Endothelial cell of umbilical vein (primary cell): Measurements from ENCODE around the gene SLC2A2. TPM values are rescaled to one million over a fixed set of nuclear protein-coding genes. Genes with fewer than 3 reads are reported as not detected.

Experiments used
- BruUV-seq: library from RNA; stranded (reverse); fragments of 400-500 nt; replicated peaks from 2 replicates; lab custom pipeline; 2021; lab: Mats Ljungman, UMichigan
- CTCF ChIA-PET: fragments of 300-600, 350-600 bp; sonication (Branson Sonifier 250); formaldehyde crosslinking; loops from one replicate; lab custom pipeline; 2021; ENCODE audit warnings: antibody characterized with exemption, inconsistent platforms; lab: Charles Lee
- POLR2A ChIA-PET: fragments of 300-600, 350-600 bp; sonication (Branson Sonifier 250); formaldehyde crosslinking; loops from one replicate; lab custom pipeline; 2021; ENCODE audit warnings: antibody characterized with exemption, inconsistent platforms; lab: Charles Lee
- DNase-seq: peaks from one replicate; pipeline ENCODE4 v3.0.0-alpha.2; 2011; ENCODE audit warnings: low read depth, low spot score
- FAIRE-seq: peaks from 2 replicates; lab custom pipeline; 2011; peaks lifted over from hg19 to GRCh38; lab: Jason Lieb, UNC
- H2AFZ ChIP-seq: 2 replicates; pipeline ENCODE4 v1.6.0; 2012; ENCODE audit warnings: low read depth, low read length, control low read depth, inconsistent platforms
- H3K27ac ChIP-seq: 2 replicates; pipeline ENCODE4 v1.5.1; 2011; ENCODE audit warnings: low read depth, mild to moderate bottlenecking, control low read depth, low read length, moderate library complexity; ENCODE audit not compliant: insufficient read depth
- H3K27me3 ChIP-seq, 2 experiments: 2 replicates each; pipeline versions ENCODE4 v1.6.0 to v1.6.1; 2011; ENCODE audit warnings: low read length in 2 of 2, mixed read lengths in 1 of 2; ENCODE audit not compliant: control insufficient read depth in 2 of 2, insufficient read depth in 2 of 2
- H3K36me3 ChIP-seq, 2 experiments: 2 replicates in 1 of 2; 3 replicates in 1 of 2; pipeline ENCODE4 v1.5.1; 2011; ENCODE audit warnings: low read length in 2 of 2, mild to moderate bottlenecking in 1 of 2, moderate library complexity in 1 of 2; ENCODE audit not compliant: control insufficient read depth in 2 of 2, insufficient read depth in 2 of 2; ENCODE audit errors: extremely low read depth in 1 of 2
- H3K4me1 ChIP-seq: 3 replicates; pipeline ENCODE4 v1.5.1; 2011; ENCODE audit warnings: mild to moderate bottlenecking, low read length; ENCODE audit not compliant: control insufficient read depth, insufficient read depth; ENCODE audit errors: extremely low read depth
- H3K4me2 ChIP-seq: 2 replicates; pipeline ENCODE4 v1.6.1; 2011; ENCODE audit warnings: low read length, control low read depth, mixed read lengths; ENCODE audit not compliant: insufficient read depth
- H3K4me3 ChIP-seq, 3 experiments: fragments of 200-600 bp in 1 of 3; sonication (generic), shearing (Covaris generic) in 1 of 3; replicated peaks in 1 of 3; 2 replicates each; pipeline ENCODE4 v1.5.1; 2011 to 2016; ENCODE audit warnings: control low read depth in 3 of 3, low read length in 3 of 3, mild to moderate bottlenecking in 2 of 3, inconsistent platforms in 1 of 3, low read depth in 1 of 3, moderate library complexity in 1 of 3; ENCODE audit not compliant: insufficient read depth in 1 of 3
- H3K79me2 ChIP-seq: 2 replicates; pipeline ENCODE4 v1.6.0; 2012; ENCODE audit warnings: low read length, inconsistent platforms; ENCODE audit not compliant: control insufficient read depth, insufficient read depth
- H3K9ac ChIP-seq: replicated peaks from 2 replicates; pipeline ENCODE3; 2011; ENCODE audit warnings: low read length, control low read depth; ENCODE audit not compliant: insufficient read depth; ENCODE audit errors: extremely low read depth
- H3K9me1 ChIP-seq: replicated peaks from 3 replicates; pipeline ENCODE4 v1.6.0; 2011; ENCODE audit warnings: mild to moderate bottlenecking, low read length; ENCODE audit not compliant: control insufficient read depth, insufficient read depth; ENCODE audit errors: extremely low read depth
- H3K9me3 ChIP-seq: replicated peaks from 2 replicates; pipeline ENCODE4 v1.5.1; 2012; ENCODE audit warnings: low read length, inconsistent platforms; ENCODE audit not compliant: control insufficient read depth, insufficient read depth
- H4K20me1 ChIP-seq: replicated peaks from 2 replicates; pipeline ENCODE3; 2011; ENCODE audit warnings: mild to moderate bottlenecking, low read length; ENCODE audit not compliant: control insufficient read depth, insufficient read depth; ENCODE audit errors: extremely low read depth
- CTCF ChIP-seq, 2 donors: IDR thresholded peaks; 1 replicate in 1 of 2; 2 replicates in 1 of 2; pipeline ENCODE4 v1.5.1; 2011; ENCODE audit warnings: low read length in 2 of 2, mild to moderate bottlenecking in 2 of 2, moderate library complexity in 2 of 2, control low read depth in 1 of 2, inconsistent platforms in 1 of 2, low read depth in 1 of 2; ENCODE audit not compliant: insufficient read depth in 1 of 2; ENCODE audit errors: extremely low read depth in 1 of 2
- EZH2 ChIP-seq: IDR thresholded peaks from 2 replicates; pipeline ENCODE4 v1.6.1; 2012; ENCODE audit warnings: borderline replicate concordance, low read depth, mild to moderate bottlenecking, moderate library complexity, low read length, inconsistent platforms; ENCODE audit not compliant: severe bottlenecking
- FOS ChIP-seq: IDR thresholded peaks from 2 replicates; pipeline ENCODE4 v1.6.1; 2011; ENCODE audit warnings: mild to moderate bottlenecking, low read length, moderate library complexity, borderline replicate concordance; ENCODE audit not compliant: insufficient read depth
- GATA2 ChIP-seq: IDR thresholded peaks from 2 replicates; pipeline ENCODE4 v1.7.0; 2011; ENCODE audit warnings: low read depth, mild to moderate bottlenecking, moderate library complexity, mixed read lengths, low read length; ENCODE audit not compliant: insufficient read length, insufficient read depth
- JUN ChIP-seq: IDR thresholded peaks from 2 replicates; pipeline ENCODE4 v1.6.1; 2011; ENCODE audit warnings: borderline replicate concordance, low read depth; ENCODE audit not compliant: insufficient read length, insufficient read depth
- MAX ChIP-seq: IDR thresholded peaks from 2 replicates; pipeline ENCODE4 v1.6.1; 2011; ENCODE audit not compliant: insufficient read depth, insufficient read length
- MYC ChIP-seq: IDR thresholded peaks from one replicate; pipeline ENCODE4 v1.6.1; 2011; ENCODE audit warnings: mild to moderate bottlenecking, low read depth, low read length
- POLR2A ChIP-seq: IDR thresholded peaks from 2 replicates; pipeline ENCODE4 v1.6.1; 2012; ENCODE audit warnings: low read depth, mild to moderate bottlenecking, control low read depth, low read length
- POLR2AphosphoS5 ChIP-seq: IDR thresholded peaks from 2 replicates; pipeline ENCODE4 v1.6.1; 2012; ENCODE audit warnings: low read depth, mild to moderate bottlenecking, control low read depth, low read length, moderate library complexity; ENCODE audit not compliant: insufficient read depth
- dilution Hi-C: fragments of 300-500 bp; cut with MboI; formaldehyde crosslinking; loops from one replicate; pipeline ENCODE4 v1.15.0; 2019; ENCODE audit warnings: low sequenced_read_pairs; ENCODE audit not compliant: extremely low pct_ligation_motif_present
- intact Hi-C: fragments of 100-400 bp; cut with micrococcal nuclease; formaldehyde crosslinking; loops from one replicate; pipeline ENCODE4 v1.10.0; 2022
- polyA plus RNA-seq, 4 experiments: library from polyadenylated mRNA; depleted of rRNA in 3 of 4; stranded (reverse) in 3 of 4; unstranded in 1 of 4; fragments of >200 nt; gene quantifications; 2 replicates each; pipeline versions ENCODE4 v1.2.1 to v1.2.3, GENCODE V29; 2011 to 2012; ENCODE audit warnings: missing spikeins in 1 of 4
- total RNA-seq: library from RNA; stranded (reverse); gene quantifications from 2 replicates; pipeline ENCODE4 v1.2.3, GENCODE V29; 2021

Gene SLC2A2
- total and polyA plus RNA-seq, 2 donors (not counting 3 experiments of a cell fraction or from before 2014, with no cell fraction given), result not detected

DNA sequence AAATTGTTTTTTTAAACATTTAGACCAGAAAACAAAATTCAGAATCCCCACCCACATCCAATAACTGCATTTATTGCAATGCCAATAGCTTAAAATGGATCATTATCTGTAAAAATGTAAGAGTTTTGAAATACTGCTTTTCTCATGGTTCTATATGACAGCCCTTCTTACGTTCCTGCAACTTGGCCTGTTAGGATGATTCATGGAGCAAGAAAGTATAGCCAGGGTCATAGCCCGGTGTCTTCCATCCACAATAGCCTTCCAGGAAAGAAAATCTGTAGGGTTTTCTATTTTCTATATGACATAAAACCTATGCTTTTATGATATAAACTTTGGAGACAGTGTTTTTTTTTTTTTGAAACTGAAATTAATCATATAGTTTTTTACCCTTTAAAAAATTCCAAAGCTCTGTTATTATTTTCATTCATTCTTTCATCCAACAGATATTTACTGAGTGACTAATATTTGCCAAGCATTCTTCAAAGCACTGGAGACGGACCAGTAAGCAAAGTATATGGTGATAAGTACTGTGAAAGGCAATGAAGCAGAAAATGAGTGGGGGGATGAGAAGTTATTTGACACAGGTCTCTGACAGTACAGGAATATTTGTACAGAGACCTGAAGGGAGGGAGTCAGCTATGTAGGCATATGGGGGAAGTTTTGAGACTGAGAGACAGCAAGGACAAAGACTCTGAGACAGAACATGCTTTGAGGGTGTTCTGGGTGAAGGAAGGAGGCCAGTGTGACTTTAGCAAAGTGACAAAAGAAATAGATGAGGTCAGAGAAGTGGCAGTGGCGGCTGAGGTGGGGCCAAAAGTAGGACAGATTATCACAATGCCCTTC, 29.0 kb upstream of the SLC2A2 start:
- no peaks in the 10 kb centered on the region for H3K27me3 ChIP-seq
- H3K27ac ChIP-seq, result peak overlapping the region; percentile 37
- peak overlapping the region; percentile 31 for H2AFZ ChIP-seq
- H3K4me1 ChIP-seq, result peaks cover 17% of the 10 kb centered on the region
- dilution Hi-C loops, result no loop called here
- no peak overlapping the region for H3K4me2 ChIP-seq
- DNase-seq (peak; percentile 11), FAIRE-seq (no peak)
- no peak overlapping the region for H3K9ac ChIP-seq
- no peak for TF ChIP-seq JUN
- peak; percentile 10 for TF ChIP-seq FOS
- no peak for TF ChIP-seq POLR2AphosphoS5
- no peak overlapping the region for H3K4me3 ChIP-seq
- no peaks in the 10 kb centered on the region for H3K79me2 ChIP-seq
- no peaks in the 10 kb centered on the region for H3K9me1 ChIP-seq
- intact Hi-C loops, result no loop called here
- CTCF ChIA-PET, result interaction anchor here (1.0 kb wide), 3 partner anchors 13 to 506 kb away, joined by 3 to 4 read pairs (median 3); no protein-coding TSS in a partner anchor
- POLR2A ChIA-PET, result interaction anchor here (0.7 kb wide), 1 partner anchor 185 kb away, joined by 3 read pairs; the partner anchor contains the start of gene RPL22L1
- no peaks in the 10 kb centered on the region for H4K20me1 ChIP-seq
- no peaks in the 10 kb centered on the region for H3K36me3 ChIP-seq
- H3K9me3 ChIP-seq, result no peaks in the 10 kb centered on the region
- no TSS peak for BruUV-seq

DNA sequence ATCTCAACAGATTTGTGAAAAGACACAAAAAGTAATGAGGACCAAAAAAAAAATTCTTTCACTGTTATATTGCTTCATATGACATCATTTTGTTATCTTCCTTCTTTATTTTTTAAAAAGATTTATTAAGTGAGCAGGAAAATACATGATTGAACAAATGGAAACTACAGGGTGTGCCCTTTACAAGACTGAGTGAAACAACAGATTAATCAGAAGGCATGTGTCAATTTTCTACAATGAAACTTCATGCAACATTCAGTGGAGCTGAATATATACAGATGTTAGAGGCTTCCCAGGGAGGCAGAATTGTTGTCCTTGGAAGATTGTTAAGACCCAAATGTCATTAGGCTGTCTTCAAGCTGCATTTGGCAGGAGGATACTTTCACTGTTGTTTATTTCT, 28.4 kb upstream of the SLC2A2 start:
- POLR2A ChIA-PET, result no interaction called here
- no peak for TF ChIP-seq FOS
- no peak for TF ChIP-seq JUN
- TF ChIP-seq POLR2A, result no peak
- no peak for TF ChIP-seq MAX
- no peak for TF ChIP-seq GATA2
- no peak for TF ChIP-seq POLR2AphosphoS5
- no peak for TF ChIP-seq MYC
- TF ChIP-seq EZH2, result no peak
- TF ChIP-seq CTCF (IDR thresholded peaks at IDR 0.05; ENCODE audit: extremely low read depth in 1 of 2, insufficient read depth in 1 of 2, low read depth in 1 of 2, low read length in 2 of 2), result no peak
- intact Hi-C loops (no loop called here), dilution Hi-C loops (no loop called here)
- no peak overlapping the region for H3K4me2 ChIP-seq
- H3K27ac ChIP-seq, result no peak overlapping the region
- CTCF ChIA-PET, result interaction anchor here (1.0 kb wide), 3 partner anchors 13 to 507 kb away, joined by 3 to 4 read pairs (median 3); no protein-coding TSS in a partner anchor
- no peak overlapping the region for H3K9ac ChIP-seq
- FAIRE-seq (no peak), DNase-seq (no peak)
- no TSS peak for BruUV-seq
- H3K9me3 ChIP-seq, result no peaks in the 10 kb centered on the region
- H4K20me1 ChIP-seq, result no peaks in the 10 kb centered on the region
- H3K79me2 ChIP-seq, result no peaks in the 10 kb centered on the region
- H3K27me3 ChIP-seq, result no peaks in the 10 kb centered on the region
- no peaks in the 10 kb centered on the region for H3K9me1 ChIP-seq
- H3K4me3 ChIP-seq, result no peak overlapping the region
- H3K36me3 ChIP-seq, result no peaks in the 10 kb centered on the region
- H2AFZ ChIP-seq, result no peak overlapping the region
- peaks cover 17% of the 10 kb centered on the region for H3K4me1 ChIP-seq
